H1 (cell line): ENCODE measurements around the gene MBD4. TPM values are rescaled to one million over a fixed set of nuclear protein-coding genes. Genes with fewer than 3 reads are reported as not detected.

Source experiments
- ATF2 ChIP-seq: IDR thresholded peaks from 2 replicates; pipeline ENCODE4 v1.6.1; 2012; ENCODE audit warnings: low read length, inconsistent platforms
- EGR1 ChIP-seq: IDR thresholded peaks from 2 replicates; pipeline ENCODE4 v1.6.1; 2011; ENCODE audit warnings: low read depth, low read length, borderline replicate concordance
- HDAC6 ChIP-seq: IDR thresholded peaks from one replicate; pipeline ENCODE4 v1.7.1; 2012; ENCODE audit warnings: low read depth, mild to moderate bottlenecking, inconsistent platforms, low read length, moderate library complexity
- polyA plus RNA-seq, 7 experiments: library from polyadenylated mRNA; depleted of rRNA in 3 of 7; stranded (reverse) in 5 of 7; unstranded in 2 of 7; fragments of >200 nt in 5 of 7; fragments of 200-250 nt in 2 of 7; gene quantifications; 1 replicate in 5 of 7; 2 replicates in 1 of 7; 4 replicates in 1 of 7; pipeline versions ENCODE4 v1.2.1 to v1.2.3, GENCODE V29; 2011 to 2013; ENCODE audit warnings: missing spikeins in 2 of 7, mixed read lengths in 2 of 7
- total RNA-seq: library from RNA; stranded (reverse); fragmentation: NEBNext Ultra II Directional; extraction: Animal tissue kit (Norgen Biotek cat#: 25700); gene quantifications from 2 replicates; pipeline ENCODE4 v1.2.1, GENCODE V29; 2021

Gene MBD4
- total and polyA plus RNA-seq, 2 of the 8 experiments (the other 6 are each of a cell fraction or from before 2014, with no cell fraction given), result 11.2 to 35.8 TPM

DNA sequence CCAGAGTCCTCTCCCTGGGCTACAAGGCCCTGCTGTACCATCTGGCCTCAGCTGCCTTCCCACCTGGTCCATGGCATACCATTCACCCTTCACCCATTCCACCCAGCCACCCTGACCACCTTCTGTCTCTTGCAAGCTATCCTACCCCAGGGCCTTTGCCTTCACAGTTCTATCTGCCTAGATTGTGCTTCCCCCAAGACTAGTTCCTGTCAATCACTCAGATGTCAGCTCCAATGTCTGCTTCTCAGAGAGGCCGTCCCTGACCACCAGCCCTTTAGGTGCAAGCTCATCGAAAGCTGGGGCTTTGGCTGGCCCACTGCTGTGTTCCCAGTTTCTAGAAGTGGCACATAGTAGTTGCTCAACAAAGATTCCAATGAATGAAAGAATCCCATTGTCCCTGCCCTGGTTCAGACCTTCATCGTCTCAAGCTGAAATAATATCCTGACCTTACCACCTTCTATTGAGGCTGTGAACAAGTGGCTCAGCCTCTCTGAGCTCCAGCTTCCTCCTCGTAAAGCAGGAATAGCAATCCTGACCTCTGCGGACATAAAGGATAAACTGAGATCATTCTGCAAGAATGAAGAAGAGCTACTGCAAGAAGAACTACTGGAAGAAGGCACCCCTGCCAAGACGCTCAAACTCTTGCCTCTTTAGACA is 27.1 kb downstream of the MBD4 start (continued):
- no peak for TF ChIP-seq ATF2
- TF ChIP-seq EGR1, result no peak
- no peak for TF ChIP-seq HDAC6
